ENCODE data around the gene GBA3.

- TF ChIP-seq MAX (IDR thresholded peaks at IDR 0.05) = no peak
- no peak for TF ChIP-seq CTCF (IDR thresholded peaks at IDR 0.05 in 2 of 3, conservative IDR thresholded peaks at IDR 0.05 in 1 of 3; ENCODE audit: borderline replicate concordance in 1 of 3, insufficient read depth in 1 of 3, low read depth in 2 of 3, low read length in 2 of 3)
- no peak for TF ChIP-seq TCF7L2 (IDR thresholded peaks at IDR 0.05; ENCODE audit: borderline replicate concordance, extremely low read depth, insufficient read depth, insufficient read length)
- TF ChIP-seq ELF1 (IDR thresholded peaks at IDR 0.05; ENCODE audit: borderline replicate concordance, low read depth) = no peak
- TF ChIP-seq REST (IDR thresholded peaks at IDR 0.05; ENCODE audit: low read depth) = no peak
- no peak for TF ChIP-seq SIN3A (IDR thresholded peaks at IDR 0.05; ENCODE audit: low read depth)
- TF ChIP-seq EZH2 (IDR thresholded peaks at IDR 0.05) = no peak
- no peak for TF ChIP-seq POLR2AphosphoS5 (IDR thresholded peaks at IDR 0.05; ENCODE audit: low read depth, low read length)
Observed at GRCh38 chr4:22695917-22696316, 3.2 kb downstream of the GBA3 start.
